Kidney (tissue), 14 donors: ENCODE data around the gene ACOX3. TPM values are rescaled to one million over a fixed set of nuclear protein-coding genes. Genes with fewer than 3 reads are reported as not detected.

ENCODE experiments used
- DNase-seq, 5 donors: peaks; one replicate each; pipeline ENCODE4 v3.0.0-alpha.2; 2013 to 2020
- FAIRE-seq: peaks from 2 replicates; lab custom pipeline; 2012; peaks lifted over from hg19 to GRCh38; lab: Jason Lieb, UNC
- H3K27ac ChIP-seq, 2 donors: one replicate each; pipeline ENCODE4 v1.7.0; 2013; ENCODE audit warnings: low read depth in 2 of 2, low read length in 2 of 2, inconsistent platforms in 1 of 2
- H3K27me3 ChIP-seq: one replicate; pipeline ENCODE4 v1.7.1; 2013; ENCODE audit warnings: low read length, inconsistent platforms; ENCODE audit not compliant: control insufficient read depth, insufficient read depth
- H3K36me3 ChIP-seq, 3 donors: one replicate each; pipeline versions ENCODE4 v1.7.0 to v1.7.1; 2013; ENCODE audit warnings: low read length in 3 of 3, control low read depth in 1 of 3, inconsistent platforms in 1 of 3; ENCODE audit not compliant: insufficient read depth in 3 of 3, control insufficient read depth in 2 of 3
- H3K4me1 ChIP-seq, 3 donors: one replicate each; pipeline versions ENCODE4 v1.7.0 to v1.7.1; 2013; ENCODE audit warnings: low read length in 3 of 3, inconsistent platforms in 1 of 3, low read depth in 1 of 3; ENCODE audit not compliant: control insufficient read depth in 2 of 3, insufficient read depth in 2 of 3
- H3K4me3 ChIP-seq, 3 donors: one replicate each; pipeline versions ENCODE4 v1.7.0 to v1.8.1; 2013; ENCODE audit warnings: low read length in 3 of 3, control low read depth in 1 of 3, inconsistent platforms in 1 of 3
- H3K9ac ChIP-seq, 3 donors: one replicate each; pipeline versions ENCODE4 v1.7.0 to v1.7.1; 2013; ENCODE audit warnings: low read length in 3 of 3, control low read depth in 1 of 3, inconsistent platforms in 1 of 3
- H3K9me3 ChIP-seq, 3 donors: one replicate each; pipeline versions ENCODE4 v1.7.0 to v1.7.1; 2013; ENCODE audit warnings: low read length in 3 of 3, control low read depth in 1 of 3, inconsistent platforms in 1 of 3; ENCODE audit not compliant: control insufficient read depth in 2 of 3, insufficient read depth in 1 of 3
- CTCF ChIP-seq: IDR thresholded peaks from 3 replicates; pipeline ENCODE4 v1.5.1; 2012; ENCODE audit warnings: mild to moderate bottlenecking, moderate library complexity, borderline replicate concordance; ENCODE audit not compliant: insufficient read depth; ENCODE audit errors: extremely low read depth
- intact Hi-C: fragments of 100-400 bp; cut with DNase I; formaldehyde crosslinking; loops from one replicate; pipeline ENCODE4 v1.11.1; 2022
- polyA plus RNA-seq: library from polyadenylated mRNA; stranded (reverse); fragments of 350-450 nt; fragmentation: Illumina TruSeq; extraction: RNeasy Lipid Tissue Mini Kit (QIAGEN cat#74804); gene quantifications from one replicate; pipeline ENCODE4 v1.2.3, GENCODE V29; 2014; ENCODE audit warnings: low read depth, low replicate concordance; ENCODE audit not compliant: insufficient read depth
- total RNA-seq: library from RNA; stranded (reverse); fragmentation: NEBNext Ultra II Directional; extraction: Animal tissue kit (Norgen Biotek cat#: 25700); gene quantifications from one replicate; pipeline ENCODE4 v1.2.1, GENCODE V29; 2021
- donor health status: control.
- donor health status: control.
- donor health status: control.
- donor health status: control.
- donor health status: control.
- donor health status: DM: yes; HTN: yes; CAD: no.
- donor health status: Normal renal cell carcinoma (clear cell type).

ACOX3 gene
- total and polyA plus RNA-seq, 2 donors from 2014 or later = 10.1 to 21.7 TPM

- no peak overlapping the region for H3K4me3 ChIP-seq
- H3K36me3 ChIP-seq = no peaks in the 10 kb centered on the region
- no peak for TF ChIP-seq CTCF
- H3K4me1 ChIP-seq = no peaks in the 10 kb centered on the region
- H3K27me3 ChIP-seq = no peaks in the 10 kb centered on the region
- H3K9ac ChIP-seq = no peak overlapping the region
- no peak overlapping the region for H3K27ac ChIP-seq
- FAIRE-seq = no peak
- intact Hi-C loops = no loop called here
- no peaks in the 10 kb centered on the region for H3K9me3 ChIP-seq
- peak in 1 of 5 donors; percentile 21 for DNase-seq
Observed at GRCh38 chr4:8348071-8348470, 92.5 kb downstream of the ACOX3 start.

GRCh38 chr4:8347660-8348059 is 92.9 kb downstream of the ACOX3 start:
- DNase-seq (peak in 1 of 5 donors; percentile 31), FAIRE-seq (no peak)
- Histone ChIP-seq H3K9me3 (no peaks in the 10 kb centered on the region), H3K9ac (no peak overlapping the region), H3K27me3 (no peaks in the 10 kb centered on the region), H3K27ac (no peak overlapping the region), H3K36me3 (no peaks in the 10 kb centered on the region), H3K4me1 (peaks cover 0 to 2% (median 0%) of the 10 kb centered on the region in 3 donors), H3K4me3 (no peak overlapping the region)
- intact Hi-C loops = no loop called here
- no peak for TF ChIP-seq CTCF

DNA sequence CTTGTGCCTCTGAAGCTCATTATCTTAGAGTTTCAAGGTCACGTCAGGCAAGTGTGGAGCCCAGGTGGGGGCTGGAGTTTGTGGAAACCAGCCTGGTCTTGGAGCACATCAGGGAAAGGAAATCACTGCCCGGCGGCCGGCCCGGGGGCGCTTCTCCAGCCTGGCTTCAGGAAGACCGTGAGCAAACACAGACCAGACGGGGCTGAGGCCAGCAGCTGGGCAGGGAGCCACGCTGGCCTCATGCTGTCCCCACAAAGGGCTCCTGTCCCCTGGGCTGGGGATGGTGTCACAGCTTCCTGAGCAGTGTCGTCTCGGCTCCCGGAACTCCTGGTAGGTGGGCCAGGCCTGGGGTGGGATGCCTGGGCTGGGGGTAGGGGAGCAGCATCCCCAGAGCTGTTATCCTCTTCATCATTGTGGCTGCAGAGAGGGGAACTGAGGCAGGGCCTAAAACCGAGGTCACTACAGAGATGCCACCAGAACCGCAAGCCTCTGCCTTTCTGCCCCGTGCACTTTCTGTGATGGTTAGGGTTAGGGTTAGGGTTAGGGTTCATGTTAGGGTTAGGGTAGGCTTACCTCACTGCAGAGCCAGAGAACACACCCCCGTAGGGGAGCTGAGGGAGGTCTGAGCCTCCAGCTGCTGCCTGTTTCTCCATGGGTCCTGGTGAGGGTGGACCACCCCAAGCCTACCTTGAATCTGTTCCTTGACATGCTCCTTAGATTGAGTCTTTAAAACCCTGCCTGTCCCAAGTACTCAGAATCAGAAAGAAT is 93.5 kb downstream of the ACOX3 start:
- DNase-seq (peak in 2 of 5 donors; percentile 45 to 46), FAIRE-seq (no peak)
- Histone ChIP-seq H3K27ac (no peak overlapping the region), H3K27me3 (no peaks in the 10 kb centered on the region), H3K9me3 (no peaks in the 10 kb centered on the region), H3K4me1 (peaks cover 0 to 4% (median 0%) of the 10 kb centered on the region in 3 donors), H3K36me3 (no peaks in the 10 kb centered on the region), H3K9ac (no peak overlapping the region), H3K4me3 (no peak overlapping the region)
- intact Hi-C loops = no loop called here
- no peak for TF ChIP-seq CTCF
